ENCODE data around the gene NOS1.

- no peak for TF ChIP-seq POLR2AphosphoS5 (IDR thresholded peaks at IDR 0.05)
- no peak for TF ChIP-seq POLR2A (IDR thresholded peaks at IDR 0.05)
- TF ChIP-seq CTCF (IDR thresholded peaks at IDR 0.05 in 8 of 11, conservative IDR thresholded peaks at IDR 0.05 in 3 of 11) = no peak
Observed at GRCh38 chr12:117209626-117210025, 151.8 kb downstream of the NOS1 start.
